H1 (cell line): ENCODE data around the gene DNAJB1. TPM values are rescaled to one million over a fixed set of nuclear protein-coding genes. Genes with fewer than 3 reads are reported as not detected.

Source experiments
- ATF2 ChIP-seq: IDR thresholded peaks from 2 replicates; pipeline ENCODE4 v1.6.1; 2012; ENCODE audit warnings: low read length, inconsistent platforms
- RXRA ChIP-seq: IDR thresholded peaks from 2 replicates; pipeline ENCODE4 v1.6.1; 2011; ENCODE audit warnings: low read depth, mild to moderate bottlenecking, low read length, moderate library complexity; ENCODE audit not compliant: insufficient read depth
- polyA plus RNA-seq, 7 experiments: library from polyadenylated mRNA; depleted of rRNA in 3 of 7; stranded (reverse) in 5 of 7; unstranded in 2 of 7; fragments of >200 nt in 5 of 7; fragments of 200-250 nt in 2 of 7; gene quantifications; 1 replicate in 5 of 7; 2 replicates in 1 of 7; 4 replicates in 1 of 7; pipeline versions ENCODE4 v1.2.1 to v1.2.3, GENCODE V29; 2011 to 2013; ENCODE audit warnings: missing spikeins in 2 of 7, mixed read lengths in 2 of 7
- total RNA-seq: library from RNA; stranded (reverse); fragmentation: NEBNext Ultra II Directional; extraction: Animal tissue kit (Norgen Biotek cat#: 25700); gene quantifications from 2 replicates; pipeline ENCODE4 v1.2.1, GENCODE V29; 2021

The DNAJB1 gene
- total and polyA plus RNA-seq, 2 of the 8 experiments (the other 6 are each of a cell fraction or from before 2014, with no cell fraction given) = 62.9 to 64.3 TPM

- TF ChIP-seq ATF2 (no peak), RXRA (no peak)
Measured at GRCh38 chr19:14559916-14560775, 41.9 kb upstream of the DNAJB1 start (continued).
